ENCODE data around the gene IL17RA.

DNA sequence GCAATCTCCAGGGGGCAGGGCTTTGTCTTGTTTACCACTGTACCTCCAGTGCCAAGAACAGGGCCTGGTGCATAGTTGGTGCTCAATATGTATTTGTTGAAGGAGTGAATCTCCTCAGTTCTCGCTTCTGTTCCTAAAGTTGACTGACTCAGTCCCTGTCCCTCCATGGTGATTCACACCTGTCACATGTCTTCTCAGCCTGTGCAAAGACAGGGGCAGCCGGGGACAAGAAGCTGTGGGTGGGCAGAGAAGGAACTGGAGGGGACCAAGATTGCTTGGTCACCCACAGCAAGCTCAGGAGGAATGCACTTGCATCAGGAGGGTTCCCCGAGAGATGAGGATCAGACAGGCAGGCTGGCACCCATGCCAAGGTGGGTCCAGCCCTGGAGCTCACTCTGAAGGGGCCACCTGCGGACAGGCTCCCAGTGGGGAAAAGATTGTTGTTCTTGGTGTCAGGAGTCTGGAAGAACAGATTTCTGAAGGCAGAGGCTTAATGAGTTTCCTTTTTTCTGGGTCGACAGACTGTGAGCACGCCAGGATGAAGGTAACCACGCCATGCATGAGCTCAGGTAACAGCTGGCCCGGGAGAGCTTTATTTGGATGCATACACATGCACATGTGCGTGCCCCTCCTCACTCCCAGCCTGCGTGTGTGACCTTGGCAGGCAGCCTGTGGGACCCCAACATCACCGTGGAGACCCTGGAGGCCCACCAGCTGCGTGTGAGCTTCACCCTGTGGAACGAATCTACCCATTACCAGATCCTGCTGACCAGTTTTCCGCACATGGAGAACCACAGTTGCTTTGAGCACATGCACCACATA lies 16.9 kb downstream of the IL17RA start:
- TF ChIP-seq POLR2A (IDR thresholded peaks at IDR 0.05; ENCODE audit: low read length) = no peak
- no peak for TF ChIP-seq GATA1 (IDR thresholded peaks at IDR 0.05; ENCODE audit: low read depth, low read length)

All from erythroblast (primary cell).